Stimulated activated naive CD4-positive, alpha-beta T cell treated with Interleukin-2 at 50 U/mL for 16 hours (primary cell): ENCODE data around the gene EEFSEC.

Experiments
- DNase-seq: peaks from one replicate; lab custom pipeline; 2025; lab: John Stamatoyannopoulos, UW

The EEFSEC gene

DNA sequence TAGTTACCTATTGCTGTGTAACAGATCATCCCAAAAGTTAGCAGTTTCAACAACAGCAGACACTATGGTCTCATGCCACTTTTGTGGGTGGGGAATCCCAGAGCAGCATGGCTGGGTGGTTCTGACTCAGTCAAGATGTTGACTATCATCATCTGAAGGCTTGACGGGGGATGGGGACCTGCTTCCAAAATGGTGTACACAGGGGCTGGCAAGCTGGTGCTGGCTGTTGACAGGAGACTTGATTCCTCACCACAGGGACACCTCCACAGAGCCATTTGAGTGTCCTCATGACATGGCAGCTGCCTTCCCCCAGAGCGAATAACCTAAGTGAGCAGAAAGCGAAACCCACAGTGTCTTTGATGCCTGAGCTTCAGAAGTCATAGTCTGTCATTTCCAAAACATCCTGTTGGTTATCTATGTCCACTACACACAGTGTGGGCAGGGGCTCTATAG lies 294.3 kb downstream of the EEFSEC start:
- peak; percentile 29 for DNase-seq

DNA sequence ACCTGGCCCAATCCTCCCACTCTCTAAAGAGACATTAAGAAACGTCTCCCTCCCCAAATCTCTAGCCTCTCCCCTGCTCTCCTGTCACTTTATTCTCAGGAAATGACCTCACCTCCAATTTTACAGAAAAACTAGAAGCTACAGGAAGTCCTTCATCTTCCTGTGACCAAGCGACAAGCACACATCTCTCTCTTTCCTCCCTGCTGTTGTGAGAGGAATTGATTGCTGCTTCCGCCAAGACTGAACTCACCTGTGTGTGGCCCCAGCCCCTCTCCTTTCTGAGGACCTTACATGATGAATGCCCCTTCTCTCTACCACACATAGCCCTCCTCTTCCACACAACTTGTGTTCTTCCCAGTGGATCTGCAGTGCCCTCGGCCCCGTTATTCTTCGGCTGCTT lies 295.2 kb downstream of the EEFSEC start:
- DNase-seq = no peak

DNA sequence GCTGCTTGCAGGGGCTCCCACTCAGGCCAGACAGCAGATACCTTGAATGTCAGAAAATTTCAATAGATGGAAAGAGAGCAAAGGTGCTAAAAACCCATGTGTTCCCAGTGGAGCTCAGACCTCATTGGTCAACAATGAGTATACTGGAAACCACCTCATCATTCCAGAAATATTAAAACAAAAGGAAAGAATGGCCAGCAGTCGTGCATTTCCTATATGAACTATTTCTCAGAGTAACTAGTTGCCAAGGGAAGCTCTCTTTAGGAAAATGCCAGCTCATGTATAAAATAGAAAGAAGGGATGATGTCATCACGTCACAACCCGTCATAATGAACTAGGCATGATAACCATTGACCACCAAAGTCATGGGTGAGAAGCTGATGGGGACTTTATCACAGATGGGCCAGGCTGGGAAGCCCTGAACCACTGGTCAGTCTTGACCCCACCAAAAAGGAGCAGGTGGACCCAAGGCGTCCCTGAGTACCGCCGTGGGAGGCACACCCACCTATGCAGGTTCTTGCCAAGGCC lies 295.9 kb downstream of the EEFSEC start:
- no peak for DNase-seq

DNA sequence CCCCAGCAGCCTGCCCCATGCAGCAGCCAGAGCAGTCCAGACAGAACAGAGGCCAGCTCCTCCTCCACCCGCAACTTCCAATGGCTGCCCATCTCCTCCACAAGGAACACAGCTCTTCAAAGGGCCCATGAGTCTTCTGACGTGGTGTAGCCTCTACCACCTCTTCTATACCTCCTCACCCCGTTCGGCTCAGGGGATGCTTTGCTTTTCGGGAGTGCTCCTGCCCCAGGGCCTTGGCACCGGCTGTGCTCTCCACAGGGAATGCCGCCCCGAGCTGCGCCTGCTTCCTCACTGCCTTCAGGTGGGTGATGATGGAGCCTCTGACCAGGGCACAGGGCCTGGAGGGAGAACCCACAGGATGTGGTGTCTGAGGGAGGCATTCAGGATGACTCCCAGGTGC lies 298.8 kb downstream of the EEFSEC start:
- no peak for DNase-seq

DNA sequence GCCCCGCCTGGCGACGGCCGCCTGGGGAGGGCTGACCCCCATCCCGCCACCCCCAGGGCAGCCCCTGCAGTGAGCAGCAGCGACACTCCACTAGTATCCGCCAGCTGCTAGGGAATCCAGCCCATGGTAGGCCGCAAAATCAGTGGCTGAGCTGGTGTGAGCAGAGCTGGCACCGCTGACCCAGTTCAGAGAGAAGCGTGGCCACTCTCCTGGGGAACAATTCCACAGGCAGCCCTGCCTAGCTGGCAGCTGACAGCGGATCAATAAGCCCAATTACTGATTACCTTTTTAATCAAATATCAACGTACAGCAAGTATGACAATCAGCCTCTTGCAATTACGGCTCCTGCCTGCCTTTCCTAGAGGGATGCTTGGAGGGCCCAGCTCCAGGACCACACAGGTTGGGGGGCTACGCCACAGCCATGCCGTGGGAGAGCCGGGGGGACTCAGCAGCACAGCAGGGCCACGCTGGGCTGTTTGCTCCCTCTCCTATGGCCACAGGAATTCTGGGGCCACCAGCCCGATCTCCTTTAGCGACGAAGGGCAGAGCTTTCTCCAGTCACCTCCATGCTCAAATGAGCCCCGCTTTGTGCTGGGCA lies 299.5 kb downstream of the EEFSEC start:
- DNase-seq = no peak

DNA sequence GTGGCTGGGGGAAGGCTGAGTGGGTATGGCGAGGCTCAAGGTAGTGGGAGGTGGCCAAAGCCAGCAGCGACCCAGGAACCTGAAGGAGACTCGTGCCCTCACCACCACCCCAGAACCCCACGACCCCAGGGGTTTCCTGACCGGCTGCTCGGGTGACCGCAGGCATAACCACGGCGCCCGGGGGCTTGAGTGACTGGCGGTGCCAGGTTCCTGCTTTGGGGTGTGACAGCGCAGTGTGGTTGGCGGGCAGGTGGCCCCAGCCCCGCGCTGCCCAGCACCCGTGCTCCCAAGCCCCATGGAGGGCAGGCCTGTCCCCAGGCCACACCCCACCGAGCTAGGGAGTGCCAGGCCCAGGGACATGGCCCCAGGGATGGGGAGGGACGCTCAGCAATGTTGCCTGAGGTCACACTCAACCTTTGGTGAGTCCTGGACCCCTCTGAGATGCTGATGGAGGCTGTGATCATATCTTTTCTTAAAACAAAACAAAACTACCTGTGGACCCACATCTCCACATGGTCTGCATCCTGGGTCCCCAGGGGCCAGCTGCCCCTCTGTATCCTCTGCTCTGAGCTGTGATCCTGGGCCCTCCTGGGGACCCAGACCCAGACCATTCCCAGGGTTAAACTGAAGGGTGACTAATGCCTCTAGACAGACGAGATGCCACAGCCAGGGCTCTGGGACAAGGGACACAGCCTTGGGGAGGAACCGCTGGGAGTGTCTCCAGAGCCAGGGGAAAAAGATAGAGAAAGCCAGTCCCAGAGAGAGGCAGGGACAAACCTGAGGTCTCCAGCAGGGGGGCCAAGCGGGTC lies 300.4 kb downstream of the EEFSEC start:
- no peak for DNase-seq

DNA sequence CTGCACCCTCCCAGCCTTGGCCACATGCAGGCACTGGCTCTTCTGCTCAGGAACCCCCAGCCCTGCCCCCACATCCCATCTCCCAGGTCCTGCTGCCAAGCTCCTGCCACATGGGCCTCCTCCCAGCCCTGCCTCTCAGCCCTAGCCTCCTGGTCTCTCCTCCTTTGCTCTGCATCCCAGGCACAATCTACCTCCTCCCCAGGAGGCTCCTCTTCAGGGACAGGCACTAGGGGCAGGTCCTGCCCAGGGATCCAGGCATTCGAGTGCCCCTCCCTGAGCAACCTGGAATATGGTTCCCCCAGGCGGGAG lies 301.0 kb downstream of the EEFSEC start:
- no peak for DNase-seq

DNA sequence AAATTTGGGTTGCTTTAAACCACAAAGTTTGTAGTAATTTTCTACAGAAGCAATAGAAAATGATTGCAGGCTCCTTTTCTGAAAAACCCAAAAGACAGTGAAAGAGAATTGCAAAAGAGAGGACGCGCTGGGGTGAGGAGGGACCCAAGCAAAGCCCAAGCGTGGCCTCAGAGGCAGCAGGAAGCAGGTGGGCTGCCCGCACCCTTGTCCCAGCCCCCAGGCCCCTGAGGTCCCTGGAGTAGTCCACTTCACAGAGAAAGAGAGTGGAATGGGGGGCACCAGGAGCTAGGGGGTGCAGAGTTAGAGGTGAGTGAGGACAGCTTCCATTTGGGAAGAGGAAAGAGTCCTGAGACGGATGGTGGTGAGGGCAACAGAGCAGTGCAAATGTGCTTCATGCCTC lies 301.8 kb downstream of the EEFSEC start:
- DNase-seq = no peak

DNA sequence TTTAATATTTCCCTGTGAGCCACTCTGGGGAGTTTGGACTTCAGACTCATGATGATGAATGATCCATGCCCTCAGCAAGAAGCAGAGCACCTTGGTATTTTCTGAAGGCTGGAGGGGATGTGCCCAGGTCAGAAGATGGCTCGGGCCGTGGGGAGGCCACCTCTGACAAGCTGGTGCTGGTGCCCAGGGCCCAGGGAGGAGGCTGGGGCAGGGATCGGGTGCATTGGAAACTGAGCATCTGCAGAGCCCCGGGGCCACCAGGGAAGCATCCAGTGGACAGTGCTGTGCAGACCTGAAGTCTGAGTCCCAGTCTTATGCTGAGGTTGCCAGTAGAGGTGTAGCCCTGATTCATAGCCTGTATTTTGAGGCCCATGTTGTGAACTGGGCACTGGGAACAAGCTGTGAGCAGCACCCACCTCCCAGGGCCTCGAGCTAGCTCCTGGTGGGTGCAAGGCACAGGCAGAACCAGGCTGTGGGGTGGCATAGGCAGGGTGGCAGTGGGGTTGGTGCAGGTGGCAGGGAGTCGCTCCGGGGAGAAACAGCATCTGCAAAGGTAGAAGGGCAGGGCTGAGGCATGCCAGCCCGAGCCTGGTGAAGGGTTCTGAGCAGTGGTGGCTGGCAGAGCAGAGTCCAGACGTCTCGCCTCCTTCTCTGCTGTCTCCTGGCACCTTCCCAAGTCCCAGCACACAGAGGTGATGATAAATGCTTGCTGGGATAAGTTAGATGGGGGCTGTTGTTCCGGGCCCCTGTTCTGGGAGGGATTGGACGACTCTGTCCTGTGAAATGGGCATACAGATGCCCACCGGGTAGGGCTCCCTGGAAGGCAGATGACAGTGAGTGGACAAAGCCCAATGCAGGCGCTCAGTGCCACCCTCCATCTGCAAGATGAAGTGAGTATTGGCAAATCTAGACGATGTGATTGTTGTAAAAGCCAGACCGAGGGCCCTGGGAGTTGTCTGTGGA lies 302.8 kb downstream of the EEFSEC start:
- no peak for DNase-seq

DNA sequence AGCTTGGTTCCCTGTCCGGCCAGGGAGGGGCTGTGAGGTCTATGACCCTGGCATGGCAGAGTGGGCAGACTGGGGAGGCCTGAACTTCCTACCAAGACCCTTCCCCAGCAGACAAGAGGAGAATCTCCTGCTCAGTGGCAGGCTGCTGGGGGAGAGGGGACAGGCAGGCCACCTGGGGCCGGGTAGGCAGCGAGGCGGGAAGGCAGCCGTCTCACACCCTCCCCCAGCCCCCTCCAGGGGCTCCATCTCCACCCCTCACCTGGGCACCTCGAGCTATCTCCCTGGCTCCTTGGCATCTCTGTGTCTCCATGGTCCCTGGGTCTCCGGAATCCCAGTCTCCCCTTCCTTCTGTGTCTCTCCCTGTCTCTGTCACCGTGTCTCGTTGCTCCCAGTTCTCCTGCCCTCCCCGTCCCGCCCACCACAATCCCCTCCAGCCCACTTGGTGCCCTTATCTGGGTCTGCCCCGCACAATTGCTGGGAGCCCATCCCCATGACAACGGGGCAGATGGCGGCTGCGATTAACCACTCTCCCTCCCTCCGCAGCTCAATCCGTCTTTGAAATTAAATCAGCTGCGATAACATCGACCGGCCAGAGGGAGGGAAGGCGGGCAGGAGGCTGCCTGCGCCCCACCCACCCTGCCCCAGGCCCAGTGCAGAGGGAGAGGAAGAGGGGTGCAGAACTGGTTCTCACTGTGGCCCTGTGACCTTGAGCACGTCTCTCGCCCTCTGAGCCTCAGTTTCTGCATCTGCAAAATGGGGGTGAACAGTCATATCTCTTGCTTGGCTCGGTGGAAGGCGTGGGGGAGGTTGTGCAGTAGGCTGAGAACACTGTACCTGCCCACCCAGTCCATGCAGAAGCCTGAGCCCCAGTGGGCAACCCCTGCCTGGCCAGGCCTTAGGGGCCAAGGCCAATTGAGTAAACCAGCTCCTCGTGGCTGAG lies 303.8 kb downstream of the EEFSEC start:
- no peak for DNase-seq

DNA sequence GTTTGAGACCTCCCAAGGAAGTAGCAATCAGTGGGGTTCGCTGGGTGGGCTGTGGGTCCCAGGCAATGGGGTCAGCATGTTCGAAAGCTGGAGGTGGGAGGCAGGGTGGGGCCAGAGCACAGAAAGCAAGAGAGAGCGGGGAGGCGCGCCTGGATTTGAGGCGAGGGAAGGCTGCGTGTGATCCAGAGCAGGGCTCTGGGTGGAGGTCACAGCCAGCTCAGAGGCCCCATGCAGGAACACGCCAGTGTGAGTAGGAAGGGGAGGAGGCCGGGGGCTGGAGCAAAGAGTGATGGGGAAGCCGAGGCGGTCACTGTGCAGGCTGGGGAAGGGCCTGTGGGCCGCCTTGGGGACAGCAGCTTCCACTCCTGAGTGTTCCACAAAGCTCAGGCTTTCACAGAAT lies 304.7 kb downstream of the EEFSEC start:
- DNase-seq = no peak
